Measurements from ENCODE around the gene TMEM190. TPM values are rescaled to one million over a fixed set of nuclear protein-coding genes. Genes with fewer than 3 reads are reported as not detected.

The TMEM190 gene
- total and polyA plus RNA-seq, 9 of the 15 experiments (the other 6 are each of a cell fraction or from before 2014, with no cell fraction given): not detected

- TF ChIP-seq ZNF407 (IDR thresholded peaks at IDR 0.05; ENCODE audit: low read depth) (no peak), OTX1 (CRISPR knock-in tag; IDR thresholded peaks at IDR 0.05) (peak; percentile 80), SRSF3 (IDR thresholded peaks at IDR 0.05; ENCODE audit: insufficient read depth, low read length) (no peak), NKRF (IDR thresholded peaks at IDR 0.05; ENCODE audit: borderline replicate concordance) (no peak), CREM (IDR thresholded peaks at IDR 0.05; ENCODE audit: low read depth) (no peak), PHF8 (IDR thresholded peaks at IDR 0.05; ENCODE audit: borderline replicate concordance, low read length) (peak; percentile 70; the same call in 1 of the 2 replicates), NFATC3 (IDR thresholded peaks at IDR 0.05) (no peak), RB1 (IDR thresholded peaks at IDR 0.05; ENCODE audit: low read depth) (peak; percentile 61; the same call in 1 of the 2 replicates), ZEB2 (IDR thresholded peaks at IDR 0.05) (no peak), ZNF140 (CRISPR knock-in tag; IDR thresholded peaks at IDR 0.05) (no peak), ZBTB7A (IDR thresholded peaks at IDR 0.05; ENCODE audit: borderline replicate concordance, control insufficient read depth, low read depth, low read length) (0 out of 2 replicates have a peak, but pooled peaks have one; percentile 15), RNF2 (IDR thresholded peaks at IDR 0.05) (no peak), NFE2 (IDR thresholded peaks at IDR 0.05; ENCODE audit: low read depth) (no peak), TRIM28 (IDR thresholded peaks at IDR 0.05) (no peak), CTCF (IDR thresholded peaks at IDR 0.05 in 2 of 3, conservative IDR thresholded peaks at IDR 0.05 in 1 of 3; ENCODE audit: insufficient read depth in 2 of 3, low read depth in 1 of 3, low read length in 3 of 3) (peak in 2 of 3 experiments; percentile 38 to 61; a peak in 4 of 6 replicates)
Measured at GRCh38 chr19:55383279-55384130, 6.9 kb downstream of the TMEM190 start (continued).

All from K562 (cell line).